ENCODE measurements around the gene FGFR2.

- TF ChIP-seq GATA3 (IDR thresholded peaks at IDR 0.05; ENCODE audit: low read depth, low read length): no peak
- TF ChIP-seq GATA2 (IDR thresholded peaks at IDR 0.05; ENCODE audit: low read depth, low read length): no peak
These were observed 7.5 kb upstream of the FGFR2 start for GRCh38 chr10:121605708-121606107.
